GM10266 (cell line): ENCODE data around the gene SHISAL1.

ENCODE experiments used
- DNase-seq: peaks from one replicate; pipeline ENCODE4 v3.0.0; 2012; ENCODE audit errors: extremely low spot score
- CTCF ChIP-seq: IDR thresholded peaks from 2 replicates; pipeline ENCODE4 v1.5.1; 2012; ENCODE audit warnings: mild to moderate bottlenecking, low read depth; ENCODE audit not compliant: control insufficient read depth, insufficient read depth; ENCODE audit errors: missing control alignments

Gene SHISAL1

GRCh38 chr22:44280665-44281188, 32.0 kb downstream of the SHISAL1 start:
- DNase-seq: no peak
- no peak for TF ChIP-seq CTCF

GRCh38 chr22:44279069-44279360, 33.7 kb downstream of the SHISAL1 start:
- DNase-seq: no peak

GRCh38 chr22:44278243-44279068, 34.3 kb downstream of the SHISAL1 start:
- DNase-seq: no peak
- TF ChIP-seq CTCF: no peak

More at GRCh38 chr22:44279069-44279360, 33.7 kb downstream of the SHISAL1 start:
- TF ChIP-seq CTCF: no peak

- no peak for TF ChIP-seq CTCF
- no peak for DNase-seq
Measured at GRCh38 chr22:44277386-44278135, 35.2 kb downstream of the SHISAL1 start.

GRCh38 chr22:44276706-44277356, 35.9 kb downstream of the SHISAL1 start:
- TF ChIP-seq CTCF: no peak
- DNase-seq: no peak

GRCh38 chr22:44276041-44276440, 36.7 kb downstream of the SHISAL1 start:
- TF ChIP-seq CTCF: no peak

More at GRCh38 chr22:44276041-44276440, 36.7 kb downstream of the SHISAL1 start:
- DNase-seq: no peak
